Epithelial cell of esophagus (primary cell): Measurements from ENCODE around the gene DNAJA3.
A peak's percentile ranks its signal among the peaks of the same experiment; 100 is the strongest.

Experiments used
- DNase-seq: peaks from one replicate; pipeline ENCODE4 v3.0.0; 2010; ENCODE audit warnings: low read depth
- H3K4me3 ChIP-seq: 2 replicates; pipeline ENCODE4 v1.5.1; 2011; ENCODE audit warnings: mild to moderate bottlenecking, low read length, control low read depth
- TF ChIP-seq, protein P1 (sequence below): IDR thresholded peaks from 2 replicates; pipeline ENCODE4 v1.5.1; 2011; ENCODE audit warnings: low read depth, mild to moderate bottlenecking, low read length, control low read depth, inconsistent platforms; ENCODE audit not compliant: insufficient read depth; ENCODE audit errors: missing control alignments

The DNAJA3 gene

DNA sequence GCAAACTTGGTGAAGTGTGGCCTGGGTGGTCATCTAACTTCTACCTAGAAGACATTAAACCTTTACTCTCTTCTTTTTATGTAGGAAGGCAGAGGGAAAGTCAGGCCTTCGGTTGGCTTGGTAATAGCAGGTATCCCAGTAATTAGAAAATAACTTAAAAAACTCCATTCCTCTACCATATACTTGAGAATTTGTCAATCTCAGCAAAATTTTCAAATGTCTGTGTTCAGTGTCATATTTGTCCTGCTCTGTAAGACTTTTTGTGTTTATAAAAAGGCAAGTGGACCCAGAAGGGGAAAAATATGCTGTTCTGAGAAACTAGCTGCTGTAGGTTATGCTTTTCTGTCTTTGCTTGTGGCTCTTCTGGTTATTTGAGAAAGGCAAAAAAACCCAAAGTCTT is 56.3 kb downstream of the DNAJA3 start:
- TF ChIP-seq, protein P1, sequence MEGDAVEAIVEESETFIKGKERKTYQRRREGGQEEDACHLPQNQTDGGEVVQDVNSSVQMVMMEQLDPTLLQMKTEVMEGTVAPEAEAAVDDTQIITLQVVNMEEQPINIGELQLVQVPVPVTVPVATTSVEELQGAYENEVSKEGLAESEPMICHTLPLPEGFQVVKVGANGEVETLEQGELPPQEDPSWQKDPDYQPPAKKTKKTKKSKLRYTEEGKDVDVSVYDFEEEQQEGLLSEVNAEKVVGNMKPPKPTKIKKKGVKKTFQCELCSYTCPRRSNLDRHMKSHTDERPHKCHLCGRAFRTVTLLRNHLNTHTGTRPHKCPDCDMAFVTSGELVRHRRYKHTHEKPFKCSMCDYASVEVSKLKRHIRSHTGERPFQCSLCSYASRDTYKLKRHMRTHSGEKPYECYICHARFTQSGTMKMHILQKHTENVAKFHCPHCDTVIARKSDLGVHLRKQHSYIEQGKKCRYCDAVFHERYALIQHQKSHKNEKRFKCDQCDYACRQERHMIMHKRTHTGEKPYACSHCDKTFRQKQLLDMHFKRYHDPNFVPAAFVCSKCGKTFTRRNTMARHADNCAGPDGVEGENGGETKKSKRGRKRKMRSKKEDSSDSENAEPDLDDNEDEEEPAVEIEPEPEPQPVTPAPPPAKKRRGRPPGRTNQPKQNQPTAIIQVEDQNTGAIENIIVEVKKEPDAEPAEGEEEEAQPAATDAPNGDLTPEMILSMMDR = no peak

GRCh38 chr16:4486126-4486893 is 60.6 kb downstream of the DNAJA3 start:
- TF ChIP-seq, protein P1 = no peak
- DNase-seq = no peak
- no peak overlapping the region for H3K4me3 ChIP-seq

More for the DNA sequence above, 56.3 kb downstream of the DNAJA3 start:
- no peak overlapping the region for H3K4me3 ChIP-seq
- no peak for DNase-seq

GRCh38 chr16:4487955-4488498 is 62.4 kb downstream of the DNAJA3 start:
- TF ChIP-seq, protein P1 = no peak
- DNase-seq = peak; percentile 73

GRCh38 chr16:4488499-4488967 is 62.9 kb downstream of the DNAJA3 start:
- no peak overlapping the region for H3K4me3 ChIP-seq
- TF ChIP-seq, protein P1 = no peak
- DNase-seq = no peak

More at GRCh38 chr16:4487955-4488498, 62.4 kb downstream of the DNAJA3 start:
- no peak overlapping the region for H3K4me3 ChIP-seq

DNA sequence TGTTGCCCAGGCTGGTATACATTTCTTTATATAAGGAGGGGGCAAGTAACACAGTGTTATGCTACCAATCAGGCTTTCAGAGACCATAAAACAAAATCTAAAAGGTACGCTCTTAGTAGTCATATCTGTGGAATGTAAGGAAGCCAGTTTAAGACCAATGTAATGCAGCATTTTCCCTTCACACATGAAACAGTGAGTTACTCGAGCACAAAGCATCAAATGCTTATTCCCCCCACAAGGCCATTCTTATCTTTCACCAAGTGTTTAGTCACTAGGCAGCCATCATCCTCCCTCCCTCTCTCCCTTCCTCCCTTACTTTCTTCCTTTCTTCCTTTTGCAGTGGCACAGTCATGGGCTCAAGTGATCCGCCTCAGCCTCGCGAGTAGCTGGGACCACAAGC is 63.4 kb downstream of the DNAJA3 start:
- no peak overlapping the region for H3K4me3 ChIP-seq
- DNase-seq = peak; percentile 73
- TF ChIP-seq, protein P1 = no peak

- H3K4me3 ChIP-seq = no peak overlapping the region
- TF ChIP-seq, protein P1 = no peak
- DNase-seq = no peak
These were observed 66.2 kb downstream of the DNAJA3 start for GRCh38 chr16:4491898-4492297.
